Left forelimb (tissue), 1 donor: ENCODE results near the gene HOXB4.

ENCODE experiments used
- DNase-seq: peaks from one replicate; pipeline ENCODE4 v3.0.0-alpha.2; 2018; ENCODE audit warnings: low spot score

Gene HOXB4

GRCh38 chr17:48589831-48590606 is 11.9 kb upstream of the HOXB4 start, which contains the start of gene HOXB3:
HOXB3 (minus strand) TSS chr17:48590241; CDS start chr17:48552474, 37,767 bp downstream.
- DNase-seq = no peak

- DNase-seq = no peak
Measured at GRCh38 chr17:48589060-48589830, 11.1 kb upstream of the HOXB4 start.

GRCh38 chr17:48588528-48588927 is 10.4 kb upstream of the HOXB4 start:
- DNase-seq = no peak

- no peak for DNase-seq
Measured at GRCh38 chr17:48588074-48588415, 9.9 kb upstream of the HOXB4 start.

GRCh38 chr17:48587276-48588073 is 9.3 kb upstream of the HOXB4 start:
- DNase-seq = no peak

GRCh38 chr17:48586355-48587258 is 8.5 kb upstream of the HOXB4 start:
- DNase-seq = no peak

GRCh38 chr17:48584223-48584741 is 6.1 kb upstream of the HOXB4 start:
- DNase-seq = no peak

- DNase-seq = no peak
Measured at GRCh38 chr17:48583708-48584222, 5.6 kb upstream of the HOXB4 start.

GRCh38 chr17:48582750-48583069 is 4.6 kb upstream of the HOXB4 start:
- no peak for DNase-seq

- no peak for DNase-seq
Measured at GRCh38 chr17:48579760-48580554, 1.8 kb upstream of the HOXB4 start.

GRCh38 chr17:48579471-48579759 is 1.3 kb upstream of the HOXB4 start:
- no peak for DNase-seq

GRCh38 chr17:48578616-48579470 is 693 bp upstream of the HOXB4 start:
- DNase-seq = no peak

- no peak for DNase-seq
Measured at GRCh38 chr17:48577330-48577945, 712 bp downstream of the HOXB4 start.

- no peak for DNase-seq
Measured at GRCh38 chr17:48576479-48577309, 1.5 kb downstream of the HOXB4 start.

- no peak for DNase-seq
Measured at GRCh38 chr17:48575673-48576478, 2.3 kb downstream of the HOXB4 start.

GRCh38 chr17:48575066-48575582 is 3.0 kb downstream of the HOXB4 start:
- no peak for DNase-seq

- no peak for DNase-seq
Measured at GRCh38 chr17:48574505-48575065, 3.6 kb downstream of the HOXB4 start.
